ENCODE measurements around the gene TTLL9.

DNA sequence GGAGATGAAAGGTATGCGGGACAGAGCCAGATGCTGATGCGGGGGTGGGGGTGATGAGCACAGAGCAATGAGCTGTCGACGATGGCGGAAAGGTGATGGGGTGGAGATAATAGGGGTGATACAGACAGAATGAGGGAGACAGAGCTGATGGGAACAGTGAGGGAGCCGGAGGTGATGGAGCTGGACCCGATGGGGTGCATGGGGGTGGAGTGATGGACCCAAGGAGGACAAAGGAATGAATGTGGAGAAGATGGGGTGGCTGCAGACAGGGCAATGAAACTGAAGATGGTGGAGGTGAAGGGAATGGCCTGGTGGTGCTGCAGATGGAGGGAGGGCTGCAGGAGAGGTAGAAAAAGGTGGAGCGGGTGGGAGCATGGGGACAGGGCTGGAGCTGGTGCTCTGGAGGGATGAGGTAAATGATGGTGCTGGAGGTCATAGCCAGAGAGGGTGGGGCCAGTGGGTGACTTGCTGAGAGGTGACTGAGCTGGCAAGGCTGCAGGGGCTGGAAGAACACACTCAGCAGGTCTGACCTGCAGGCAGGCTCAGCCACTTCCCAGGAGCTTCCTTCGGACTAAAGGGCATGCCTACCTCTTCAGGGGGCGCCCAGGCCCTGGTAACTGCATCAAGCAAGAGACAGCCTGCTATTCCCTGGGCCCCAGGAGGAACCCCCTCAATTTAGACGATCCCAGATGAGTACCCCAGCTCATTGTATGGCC, 19.0 kb upstream of the TTLL9 start:
- TF ChIP-seq, protein P1, sequence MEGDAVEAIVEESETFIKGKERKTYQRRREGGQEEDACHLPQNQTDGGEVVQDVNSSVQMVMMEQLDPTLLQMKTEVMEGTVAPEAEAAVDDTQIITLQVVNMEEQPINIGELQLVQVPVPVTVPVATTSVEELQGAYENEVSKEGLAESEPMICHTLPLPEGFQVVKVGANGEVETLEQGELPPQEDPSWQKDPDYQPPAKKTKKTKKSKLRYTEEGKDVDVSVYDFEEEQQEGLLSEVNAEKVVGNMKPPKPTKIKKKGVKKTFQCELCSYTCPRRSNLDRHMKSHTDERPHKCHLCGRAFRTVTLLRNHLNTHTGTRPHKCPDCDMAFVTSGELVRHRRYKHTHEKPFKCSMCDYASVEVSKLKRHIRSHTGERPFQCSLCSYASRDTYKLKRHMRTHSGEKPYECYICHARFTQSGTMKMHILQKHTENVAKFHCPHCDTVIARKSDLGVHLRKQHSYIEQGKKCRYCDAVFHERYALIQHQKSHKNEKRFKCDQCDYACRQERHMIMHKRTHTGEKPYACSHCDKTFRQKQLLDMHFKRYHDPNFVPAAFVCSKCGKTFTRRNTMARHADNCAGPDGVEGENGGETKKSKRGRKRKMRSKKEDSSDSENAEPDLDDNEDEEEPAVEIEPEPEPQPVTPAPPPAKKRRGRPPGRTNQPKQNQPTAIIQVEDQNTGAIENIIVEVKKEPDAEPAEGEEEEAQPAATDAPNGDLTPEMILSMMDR (conservative IDR thresholded peaks at IDR 0.05), result no peak
- TF ChIP-seq ZFX (IDR thresholded peaks at IDR 0.05), result no peak
